Suprapubic skin (tissue), 3 donors: ENCODE measurements around the gene NOX3.

Experiments used
- EP300 ChIP-seq: sonication (generic); formaldehyde crosslinking; IDR thresholded peaks from one replicate; pipeline ENCODE4 v1.6.1; 2017; ENCODE audit warnings: antibody characterized with exemption
- TF ChIP-seq, protein P1 (sequence below), 2 donors: fragments of 200-600 bp in 1 of 2; fragments of 450-650 bp in 1 of 2; sonication (generic) in 1 of 2; IDR thresholded peaks; one replicate each; pipeline ENCODE4 v1.5.1; 2016 to 2019; ENCODE audit warnings: antibody characterized with exemption in 2 of 2, mild to moderate bottlenecking in 1 of 2, moderate library complexity in 1 of 2

DNA sequence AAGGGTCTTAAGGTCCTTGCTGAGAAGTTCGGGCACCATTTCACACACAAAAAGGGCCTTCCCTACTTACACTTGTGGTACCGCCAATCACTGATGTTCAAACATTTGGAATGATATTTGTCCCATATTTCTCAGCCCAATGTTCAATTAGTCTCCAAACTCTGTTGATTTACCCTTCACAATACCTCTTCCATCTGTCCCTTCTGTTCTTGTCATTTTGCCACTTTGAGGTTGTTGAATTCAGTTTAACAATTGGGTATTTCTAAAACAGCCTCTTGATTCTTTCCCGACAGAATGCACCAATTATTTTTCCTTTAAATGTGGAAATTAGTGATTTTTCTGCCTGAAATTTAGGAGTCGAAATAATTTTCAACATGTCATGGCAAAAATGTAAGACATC is 46.2 kb downstream of the NOX3 start:
- TF ChIP-seq, protein P1, sequence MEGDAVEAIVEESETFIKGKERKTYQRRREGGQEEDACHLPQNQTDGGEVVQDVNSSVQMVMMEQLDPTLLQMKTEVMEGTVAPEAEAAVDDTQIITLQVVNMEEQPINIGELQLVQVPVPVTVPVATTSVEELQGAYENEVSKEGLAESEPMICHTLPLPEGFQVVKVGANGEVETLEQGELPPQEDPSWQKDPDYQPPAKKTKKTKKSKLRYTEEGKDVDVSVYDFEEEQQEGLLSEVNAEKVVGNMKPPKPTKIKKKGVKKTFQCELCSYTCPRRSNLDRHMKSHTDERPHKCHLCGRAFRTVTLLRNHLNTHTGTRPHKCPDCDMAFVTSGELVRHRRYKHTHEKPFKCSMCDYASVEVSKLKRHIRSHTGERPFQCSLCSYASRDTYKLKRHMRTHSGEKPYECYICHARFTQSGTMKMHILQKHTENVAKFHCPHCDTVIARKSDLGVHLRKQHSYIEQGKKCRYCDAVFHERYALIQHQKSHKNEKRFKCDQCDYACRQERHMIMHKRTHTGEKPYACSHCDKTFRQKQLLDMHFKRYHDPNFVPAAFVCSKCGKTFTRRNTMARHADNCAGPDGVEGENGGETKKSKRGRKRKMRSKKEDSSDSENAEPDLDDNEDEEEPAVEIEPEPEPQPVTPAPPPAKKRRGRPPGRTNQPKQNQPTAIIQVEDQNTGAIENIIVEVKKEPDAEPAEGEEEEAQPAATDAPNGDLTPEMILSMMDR (IDR thresholded peaks at IDR 0.05), result no peak
- no peak for TF ChIP-seq EP300
